OCI-LY1 (cell line): ENCODE data around the gene SIX5.

Experiments
- EZH2 ChIP-seq: fragments of 200-600 bp; sonication (generic), shearing (Covaris generic); IDR thresholded peaks from 2 replicates; pipeline ENCODE4 v1.8.0; 2017; ENCODE audit warnings: borderline replicate concordance, mixed run types, mild to moderate bottlenecking, antibody characterized with exemption, low read length, moderate library complexity, mixed read lengths
- TF ChIP-seq, protein P1 (sequence below): fragments of 200-600 bp; sonication (generic), shearing (Covaris generic); IDR thresholded peaks from 2 replicates; pipeline ENCODE4 v1.5.1; 2017; ENCODE audit warnings: mild to moderate bottlenecking, antibody characterized with exemption, low read length, moderate library complexity, mixed read lengths

DNA sequence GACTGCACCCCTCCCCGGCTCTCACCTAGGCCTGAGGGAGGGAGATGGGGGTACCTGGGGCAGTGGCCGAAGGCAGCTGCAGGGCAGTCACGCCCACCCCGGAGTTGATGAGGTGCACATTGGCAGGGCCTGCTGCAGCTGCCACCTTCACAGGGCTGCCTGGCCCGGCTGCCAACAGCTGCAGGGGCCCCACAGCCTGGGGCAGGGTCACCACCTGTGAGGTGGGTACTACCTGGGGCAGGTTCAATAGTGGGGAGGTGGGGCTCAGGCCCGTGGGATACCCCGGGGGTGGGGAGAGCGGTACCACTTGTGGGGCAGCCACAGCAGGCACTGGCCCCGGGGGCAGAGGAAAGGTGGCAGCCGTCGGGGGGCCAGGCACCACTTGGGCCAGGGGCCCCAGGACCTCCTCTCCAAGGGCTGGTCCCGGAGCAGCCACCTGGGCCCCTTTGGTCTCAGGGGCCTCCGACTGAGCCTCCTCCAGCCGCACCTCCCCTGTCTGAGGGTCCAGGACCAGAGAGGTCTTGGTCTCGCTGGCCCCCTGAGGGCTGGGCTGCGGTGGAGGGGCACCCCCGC is 2.7 kb downstream of the SIX5 start:
- TF ChIP-seq, protein P1, sequence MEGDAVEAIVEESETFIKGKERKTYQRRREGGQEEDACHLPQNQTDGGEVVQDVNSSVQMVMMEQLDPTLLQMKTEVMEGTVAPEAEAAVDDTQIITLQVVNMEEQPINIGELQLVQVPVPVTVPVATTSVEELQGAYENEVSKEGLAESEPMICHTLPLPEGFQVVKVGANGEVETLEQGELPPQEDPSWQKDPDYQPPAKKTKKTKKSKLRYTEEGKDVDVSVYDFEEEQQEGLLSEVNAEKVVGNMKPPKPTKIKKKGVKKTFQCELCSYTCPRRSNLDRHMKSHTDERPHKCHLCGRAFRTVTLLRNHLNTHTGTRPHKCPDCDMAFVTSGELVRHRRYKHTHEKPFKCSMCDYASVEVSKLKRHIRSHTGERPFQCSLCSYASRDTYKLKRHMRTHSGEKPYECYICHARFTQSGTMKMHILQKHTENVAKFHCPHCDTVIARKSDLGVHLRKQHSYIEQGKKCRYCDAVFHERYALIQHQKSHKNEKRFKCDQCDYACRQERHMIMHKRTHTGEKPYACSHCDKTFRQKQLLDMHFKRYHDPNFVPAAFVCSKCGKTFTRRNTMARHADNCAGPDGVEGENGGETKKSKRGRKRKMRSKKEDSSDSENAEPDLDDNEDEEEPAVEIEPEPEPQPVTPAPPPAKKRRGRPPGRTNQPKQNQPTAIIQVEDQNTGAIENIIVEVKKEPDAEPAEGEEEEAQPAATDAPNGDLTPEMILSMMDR: no peak
- no peak for TF ChIP-seq EZH2
